HG03439 (cell line): ENCODE data around the gene EIF2AK2.

ENCODE experiments used
- ATAC-seq: cut with Tn5 transposase; IDR thresholded peaks from one replicate; pipeline ENCODE4 v1.9.1; 2021; ENCODE audit warnings: mild to moderate bottlenecking, moderate library complexity; ENCODE audit not compliant: unreplicated experiment

Gene EIF2AK2

GRCh38 chr2:37104178-37104577 is 52.6 kb downstream of the EIF2AK2 start:
- no peak for ATAC-seq

- ATAC-seq: no peak
These were observed 54.2 kb downstream of the EIF2AK2 start for GRCh38 chr2:37102588-37102987.

GRCh38 chr2:37100054-37100453 is 56.7 kb downstream of the EIF2AK2 start:
- no peak for ATAC-seq

GRCh38 chr2:37098416-37099118 is 58.2 kb downstream of the EIF2AK2 start:
- no peak for ATAC-seq

GRCh38 chr2:37096568-37096967 is 60.2 kb downstream of the EIF2AK2 start:
- ATAC-seq: no peak

GRCh38 chr2:37091873-37092272 is 64.9 kb downstream of the EIF2AK2 start:
- peak; percentile 47 for ATAC-seq

GRCh38 chr2:37090019-37090477 is 66.7 kb downstream of the EIF2AK2 start:
- peak; percentile 80 for ATAC-seq

GRCh38 chr2:37085731-37086147 is 71.0 kb downstream of the EIF2AK2 start:
- no peak for ATAC-seq

- no peak for ATAC-seq
These were observed 72.0 kb downstream of the EIF2AK2 start for GRCh38 chr2:37084797-37085196.

GRCh38 chr2:37083873-37084794 is 72.6 kb downstream of the EIF2AK2 start, which contains the start of the genes GPATCH11 and HEATR5B:
GPATCH11 (plus strand) TSS chr2:37084518; CDS start chr2:37088382, 3,864 bp downstream.
HEATR5B (minus strand) TSS chr2:37084372; CDS start chr2:37083414, 958 bp downstream.
- peak; percentile 91 for ATAC-seq

- no peak for ATAC-seq
These were observed 76.1 kb downstream of the EIF2AK2 start for GRCh38 chr2:37080689-37081088.

GRCh38 chr2:37080266-37080665 is 76.5 kb downstream of the EIF2AK2 start:
- ATAC-seq: no peak

GRCh38 chr2:37070931-37071330 is 85.8 kb downstream of the EIF2AK2 start:
- no peak for ATAC-seq

GRCh38 chr2:37068686-37069085 is 88.1 kb downstream of the EIF2AK2 start:
- ATAC-seq: no peak

- ATAC-seq: no peak
These were observed 95.0 kb downstream of the EIF2AK2 start for GRCh38 chr2:37061776-37062175.

GRCh38 chr2:37061013-37061711 is 95.6 kb downstream of the EIF2AK2 start:
- ATAC-seq: no peak

- no peak for ATAC-seq
These were observed 96.3 kb downstream of the EIF2AK2 start for GRCh38 chr2:37060446-37060845.

GRCh38 chr2:37059841-37060240 is 96.9 kb downstream of the EIF2AK2 start:
- ATAC-seq: no peak

GRCh38 chr2:37052600-37053332 is 104.0 kb downstream of the EIF2AK2 start:
- no peak for ATAC-seq
